Panc1 (cell line): ENCODE measurements around the gene ATP5ME.

Experiments
- POLR2AphosphoS5 ChIP-seq: IDR thresholded peaks from 2 replicates; pipeline ENCODE4 v1.6.1; 2012; ENCODE audit warnings: mild to moderate bottlenecking, low read depth, low read length, moderate library complexity
- SIN3A ChIP-seq: IDR thresholded peaks from 2 replicates; pipeline ENCODE4 v1.6.1; 2012; ENCODE audit warnings: low read depth, mild to moderate bottlenecking, low read length, moderate library complexity, borderline replicate concordance; ENCODE audit not compliant: insufficient read depth
- TCF7L2 ChIP-seq: IDR thresholded peaks from 2 replicates; pipeline ENCODE4 v1.6.1; 2011; ENCODE audit warnings: mild to moderate bottlenecking, low read depth, low read length, inconsistent platforms
- TF ChIP-seq, protein P1 (sequence below): fragments of 450-650 bp; IDR thresholded peaks from 2 replicates; pipeline ENCODE4 v1.5.1; 2017; ENCODE audit warnings: mild to moderate bottlenecking
- TF ChIP-seq, protein P2 (sequence below), 2 experiments: IDR thresholded peaks; 2 replicates each; pipeline ENCODE4 v1.6.1; 2011 to 2012; ENCODE audit warnings: low read depth in 2 of 2, control low read depth in 1 of 2, low read length in 1 of 2, mild to moderate bottlenecking in 1 of 2, moderate library complexity in 1 of 2; ENCODE audit not compliant: insufficient read depth in 1 of 2

DNA sequence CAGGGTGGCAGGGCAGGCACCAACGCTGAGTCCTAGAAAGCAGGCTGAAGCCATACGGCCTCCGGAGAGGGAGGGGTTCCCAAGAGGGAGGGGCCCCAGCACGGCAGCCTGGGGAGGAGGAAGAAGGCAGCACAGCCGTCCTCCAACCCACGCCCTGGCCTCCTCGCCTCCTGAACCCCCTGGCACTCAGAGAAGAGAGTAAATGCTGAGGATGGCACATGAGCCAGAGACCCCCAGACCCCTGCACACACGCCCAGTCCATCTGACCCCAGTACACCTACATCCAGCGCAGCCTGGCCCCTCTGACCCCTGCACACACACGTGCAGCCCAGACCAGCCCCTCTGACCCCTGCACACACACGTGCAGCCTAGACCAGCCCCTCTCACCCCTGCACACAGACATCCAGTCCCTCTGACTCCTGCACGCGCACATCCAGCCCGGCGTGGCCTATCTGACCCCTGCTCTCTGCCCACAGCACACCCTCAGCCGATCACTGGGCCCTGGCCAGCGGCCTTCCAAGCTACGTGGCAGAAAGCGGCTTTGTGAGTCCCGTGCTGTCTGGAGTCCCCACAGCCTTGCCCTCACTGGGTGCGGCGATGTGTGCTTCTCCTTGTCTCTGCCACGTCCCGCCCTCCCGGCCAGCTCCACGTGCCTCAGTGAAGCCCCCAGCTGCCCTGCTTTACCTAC, 18.5 kb downstream of the ATP5ME start:
- TF ChIP-seq, protein P1, sequence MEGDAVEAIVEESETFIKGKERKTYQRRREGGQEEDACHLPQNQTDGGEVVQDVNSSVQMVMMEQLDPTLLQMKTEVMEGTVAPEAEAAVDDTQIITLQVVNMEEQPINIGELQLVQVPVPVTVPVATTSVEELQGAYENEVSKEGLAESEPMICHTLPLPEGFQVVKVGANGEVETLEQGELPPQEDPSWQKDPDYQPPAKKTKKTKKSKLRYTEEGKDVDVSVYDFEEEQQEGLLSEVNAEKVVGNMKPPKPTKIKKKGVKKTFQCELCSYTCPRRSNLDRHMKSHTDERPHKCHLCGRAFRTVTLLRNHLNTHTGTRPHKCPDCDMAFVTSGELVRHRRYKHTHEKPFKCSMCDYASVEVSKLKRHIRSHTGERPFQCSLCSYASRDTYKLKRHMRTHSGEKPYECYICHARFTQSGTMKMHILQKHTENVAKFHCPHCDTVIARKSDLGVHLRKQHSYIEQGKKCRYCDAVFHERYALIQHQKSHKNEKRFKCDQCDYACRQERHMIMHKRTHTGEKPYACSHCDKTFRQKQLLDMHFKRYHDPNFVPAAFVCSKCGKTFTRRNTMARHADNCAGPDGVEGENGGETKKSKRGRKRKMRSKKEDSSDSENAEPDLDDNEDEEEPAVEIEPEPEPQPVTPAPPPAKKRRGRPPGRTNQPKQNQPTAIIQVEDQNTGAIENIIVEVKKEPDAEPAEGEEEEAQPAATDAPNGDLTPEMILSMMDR, result no peak
- TF ChIP-seq POLR2AphosphoS5 (no peak), TCF7L2 (no peak), SIN3A (no peak)
- TF ChIP-seq, protein P2, sequence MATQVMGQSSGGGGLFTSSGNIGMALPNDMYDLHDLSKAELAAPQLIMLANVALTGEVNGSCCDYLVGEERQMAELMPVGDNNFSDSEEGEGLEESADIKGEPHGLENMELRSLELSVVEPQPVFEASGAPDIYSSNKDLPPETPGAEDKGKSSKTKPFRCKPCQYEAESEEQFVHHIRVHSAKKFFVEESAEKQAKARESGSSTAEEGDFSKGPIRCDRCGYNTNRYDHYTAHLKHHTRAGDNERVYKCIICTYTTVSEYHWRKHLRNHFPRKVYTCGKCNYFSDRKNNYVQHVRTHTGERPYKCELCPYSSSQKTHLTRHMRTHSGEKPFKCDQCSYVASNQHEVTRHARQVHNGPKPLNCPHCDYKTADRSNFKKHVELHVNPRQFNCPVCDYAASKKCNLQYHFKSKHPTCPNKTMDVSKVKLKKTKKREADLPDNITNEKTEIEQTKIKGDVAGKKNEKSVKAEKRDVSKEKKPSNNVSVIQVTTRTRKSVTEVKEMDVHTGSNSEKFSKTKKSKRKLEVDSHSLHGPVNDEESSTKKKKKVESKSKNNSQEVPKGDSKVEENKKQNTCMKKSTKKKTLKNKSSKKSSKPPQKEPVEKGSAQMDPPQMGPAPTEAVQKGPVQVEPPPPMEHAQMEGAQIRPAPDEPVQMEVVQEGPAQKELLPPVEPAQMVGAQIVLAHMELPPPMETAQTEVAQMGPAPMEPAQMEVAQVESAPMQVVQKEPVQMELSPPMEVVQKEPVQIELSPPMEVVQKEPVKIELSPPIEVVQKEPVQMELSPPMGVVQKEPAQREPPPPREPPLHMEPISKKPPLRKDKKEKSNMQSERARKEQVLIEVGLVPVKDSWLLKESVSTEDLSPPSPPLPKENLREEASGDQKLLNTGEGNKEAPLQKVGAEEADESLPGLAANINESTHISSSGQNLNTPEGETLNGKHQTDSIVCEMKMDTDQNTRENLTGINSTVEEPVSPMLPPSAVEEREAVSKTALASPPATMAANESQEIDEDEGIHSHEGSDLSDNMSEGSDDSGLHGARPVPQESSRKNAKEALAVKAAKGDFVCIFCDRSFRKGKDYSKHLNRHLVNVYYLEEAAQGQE (IDR thresholded peaks at IDR 0.05; ENCODE audit: insufficient read depth in 1 of 2, low read depth in 2 of 2, low read length in 1 of 2), result no peak
